GM23338 (cell line): Measurements from ENCODE around the gene GAB1. TPM values are rescaled to one million over a fixed set of nuclear protein-coding genes. Genes with fewer than 3 reads are reported as not detected.

Experiments used
- ATAC-seq: fragments of 200-7000 bp; cut with Tn5 transposase; 3 replicates; pipeline ENCODE4 v1.9.1; 2020
- DNase-seq: peaks from one replicate; pipeline ENCODE4 v3.0.0-alpha.2; 2015; ENCODE audit warnings: low spot score
- H2AFZ ChIP-seq: fragments of 200-600 bp; sonication (generic); 2 replicates; pipeline ENCODE4 v1.8.0; 2016; ENCODE audit warnings: antibody characterized with exemption, mild to moderate bottlenecking, moderate library complexity
- H3F3A ChIP-seq: fragments of 200-600 bp; sonication (generic); replicated peaks from 2 replicates; pipeline ENCODE4 v1.8.0; 2017; ENCODE audit warnings: antibody characterized with exemption, mixed run types, low read depth
- H3K27ac ChIP-seq: fragments of 200-600 bp; sonication (generic); 2 replicates; pipeline ENCODE4 v1.6.1; 2016; ENCODE audit warnings: low read depth
- H3K27me3 ChIP-seq: fragments of 200-600 bp; sonication (generic); 2 replicates; pipeline ENCODE4 v1.8.0; 2016; ENCODE audit warnings: mild to moderate bottlenecking, mixed run types, moderate library complexity; ENCODE audit not compliant: insufficient read depth
- H3K36me3 ChIP-seq: fragments of 200-600 bp; sonication (generic); 2 replicates; pipeline ENCODE4 v1.8.0; 2016; ENCODE audit warnings: mild to moderate bottlenecking; ENCODE audit not compliant: insufficient read depth
- H3K4me1 ChIP-seq: fragments of 200-600 bp; sonication (generic); 2 replicates; pipeline ENCODE4 v1.8.0; 2016; ENCODE audit warnings: mild to moderate bottlenecking, moderate library complexity; ENCODE audit not compliant: insufficient read depth
- H3K4me2 ChIP-seq: fragments of 200-600 bp; sonication (generic); 2 replicates; pipeline ENCODE4 v1.7.1; 2017; ENCODE audit warnings: mixed run types
- H3K4me3 ChIP-seq: fragments of 200-600 bp; sonication (generic); 2 replicates; pipeline ENCODE4 v1.6.1; 2016; ENCODE audit warnings: mixed run types
- H3K79me2 ChIP-seq: fragments of 200-600 bp; sonication (generic); replicated peaks from 2 replicates; pipeline ENCODE4 v1.8.0; 2017; ENCODE audit warnings: mild to moderate bottlenecking; ENCODE audit not compliant: insufficient read depth
- H3K9me2 ChIP-seq: fragments of 200-600 bp; sonication (generic); 2 replicates; pipeline ENCODE4 v1.8.0; 2017; ENCODE audit not compliant: insufficient read depth
- H4K20me1 ChIP-seq: fragments of 200-600 bp; sonication (generic); replicated peaks from 2 replicates; pipeline ENCODE4 v1.8.0; 2017; ENCODE audit warnings: mild to moderate bottlenecking; ENCODE audit not compliant: insufficient read depth
- H3K27ac Mint-ChIP-seq: 2 replicates; pipeline ENCODE4 v1.8.0; 2020; ENCODE audit warnings: inconsistent platforms, mild to moderate bottlenecking, moderate library complexity, mixed read lengths
- H3K27me3 Mint-ChIP-seq: 3 replicates; pipeline ENCODE4 v1.8.0; 2022; ENCODE audit warnings: low read depth, mild to moderate bottlenecking, moderate library complexity, mixed read lengths, inconsistent platforms; ENCODE audit not compliant: insufficient read depth, poor library complexity
- H3K36me3 Mint-ChIP-seq: 3 replicates; pipeline ENCODE4 v1.8.0; 2021; ENCODE audit warnings: low read depth, mild to moderate bottlenecking, inconsistent platforms, moderate library complexity, mixed read lengths
- H3K4me1 Mint-ChIP-seq: 3 replicates; pipeline ENCODE4 v1.8.0; 2020; ENCODE audit warnings: mild to moderate bottlenecking, inconsistent platforms, mixed read lengths
- H3K4me3 Mint-ChIP-seq: 3 replicates; pipeline ENCODE4 v1.8.0; 2021; ENCODE audit warnings: moderate library complexity, mild to moderate bottlenecking, inconsistent platforms, mixed read lengths
- H3K9me3 Mint-ChIP-seq: 3 replicates; pipeline ENCODE4 v1.8.0; 2020; ENCODE audit warnings: moderate library complexity, mild to moderate bottlenecking, inconsistent platforms, mixed read lengths
- CREB1 ChIP-seq: fragments of 250-450 bp; sonication (Bioruptor Pico); IDR thresholded peaks from 2 replicates; pipeline ENCODE4 v1.5.0; 2020; ENCODE audit warnings: low read depth, mild to moderate bottlenecking, moderate library complexity
- CTCF ChIP-seq, 2 experiments: fragments of 200-600 bp in 1 of 2; sonication (generic) in 1 of 2; conservative IDR thresholded peaks; 2 replicates each; pipeline versions ENCODE4 v1.5.1 to v1.6.1; 2016 to 2017; ENCODE audit warnings: antibody characterized with exemption in 2 of 2, low read depth in 2 of 2, mild to moderate bottlenecking in 2 of 2, moderate library complexity in 1 of 2
- ETS1 ChIP-seq: IDR thresholded peaks from 2 replicates; pipeline ENCODE4 v1.6.1; 2016; ENCODE audit warnings: antibody characterized with exemption
- EZH2 ChIP-seq: fragments of 200-600 bp; sonication (generic); IDR thresholded peaks from one replicate; pipeline ENCODE4 v1.8.0; 2017; ENCODE audit warnings: antibody characterized with exemption, mild to moderate bottlenecking, low read depth; ENCODE audit not compliant: unreplicated experiment
- EZH2phosphoT487 ChIP-seq: fragments of 200-600 bp; sonication (generic); IDR thresholded peaks from one replicate; pipeline ENCODE4 v1.8.1; 2018; ENCODE audit warnings: antibody characterized with exemption; ENCODE audit not compliant: unreplicated experiment
- JUNB ChIP-seq: IDR thresholded peaks from one replicate; pipeline ENCODE4 v1.6.1; 2016; ENCODE audit warnings: antibody characterized with exemption; ENCODE audit not compliant: unreplicated experiment
- NANOG ChIP-seq: IDR thresholded peaks from 2 replicates; pipeline ENCODE4 v1.6.1; 2016; ENCODE audit warnings: antibody characterized with exemption, borderline replicate concordance
- POLR2AphosphoS5 ChIP-seq: IDR thresholded peaks from 2 replicates; pipeline ENCODE4 v1.6.1; 2016; ENCODE audit warnings: antibody characterized with exemption, low read depth
- REST ChIP-seq: IDR thresholded peaks from one replicate; pipeline ENCODE4 v1.6.1; 2018; ENCODE audit warnings: antibody characterized with exemption; ENCODE audit not compliant: unreplicated experiment
- STAT1 ChIP-seq: IDR thresholded peaks from one replicate; pipeline ENCODE4 v1.6.1; 2016; ENCODE audit warnings: antibody characterized with exemption; ENCODE audit not compliant: unreplicated experiment
- ZNF114 ChIP-seq: fragments of 250-450 bp; sonication (Bioruptor Pico); IDR thresholded peaks from 2 replicates; pipeline ENCODE4 v1.5.0; 2020; ENCODE audit warnings: mild to moderate bottlenecking, moderate library complexity
- ZNF331 ChIP-seq: fragments of 250-450 bp; sonication (Bioruptor Pico); IDR thresholded peaks from 2 replicates; pipeline ENCODE4 v1.5.0; 2020; ENCODE audit warnings: low read depth, mild to moderate bottlenecking, moderate library complexity
- polyA plus RNA-seq: library from polyadenylated mRNA; unstranded; fragments of >200 nt; fragmentation: Nextera tagmentation; extraction: Ambion mirVana; gene quantifications from 2 replicates; pipeline ENCODE4 v1.2.1, GENCODE V29; 2016
- total RNA-seq: library from RNA; depleted of rRNA; stranded (reverse); fragments of >200 nt; shearing (Covaris generic); gene quantifications from 2 replicates; pipeline ENCODE4 v1.2.3, GENCODE V29; 2014
- TF ChIP-seq, protein P1 (sequence below): fragments of 250-450 bp; sonication (Bioruptor Pico); IDR thresholded peaks from 2 replicates; pipeline ENCODE4 v1.5.0; 2020; ENCODE audit warnings: mild to moderate bottlenecking, moderate library complexity

Gene GAB1
- total and polyA plus RNA-seq, 2 experiments from 2014 or later = 4.0 to 18.4 TPM

DNA sequence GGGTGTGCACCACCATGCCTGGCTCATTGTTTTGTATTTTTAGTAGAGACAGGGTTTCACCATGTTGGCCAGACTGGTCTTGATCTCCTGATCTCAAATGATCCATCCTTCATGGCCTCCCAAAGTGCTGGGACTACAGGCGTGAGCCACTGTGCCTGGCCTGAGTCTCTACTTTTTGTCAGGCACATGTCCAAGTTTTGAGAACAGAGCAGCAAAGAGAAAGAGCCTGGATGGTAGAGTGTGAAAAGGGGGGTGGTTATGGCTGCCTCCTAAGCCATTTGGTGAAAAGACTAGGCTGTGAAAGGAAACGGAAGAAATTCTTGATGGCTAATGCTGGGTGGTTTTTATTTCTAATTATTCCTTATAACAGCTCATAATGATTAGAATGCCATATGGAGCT, 63.4 kb downstream of the GAB1 start:
- H3K4me3 Mint-ChIP-seq = no peak overlapping the region
- H4K20me1 ChIP-seq = no peaks in the 10 kb centered on the region
- no peaks in the 10 kb centered on the region for H3K36me3 ChIP-seq
- H3K4me2 ChIP-seq = no peak overlapping the region
- H3K4me1 ChIP-seq = peaks cover 23% of the 10 kb centered on the region
- H3K4me1 Mint-ChIP-seq = peaks cover 45% of the 10 kb centered on the region
- H3K27me3 Mint-ChIP-seq = no peaks in the 10 kb centered on the region
- no peak overlapping the region for H3K27ac ChIP-seq
- H2AFZ ChIP-seq = no peak overlapping the region
- H3K9me3 Mint-ChIP-seq = no peaks in the 10 kb centered on the region
- H3K27ac Mint-ChIP-seq = no peak overlapping the region
- no peaks in the 10 kb centered on the region for H3K9me2 ChIP-seq
- H3K36me3 Mint-ChIP-seq = no peaks in the 10 kb centered on the region
- no peaks in the 10 kb centered on the region for H3F3A ChIP-seq
- TF ChIP-seq EZH2phosphoT487 = no peak
- no peak for TF ChIP-seq CTCF (conservative IDR thresholded peaks at IDR 0.05; ENCODE audit: low read depth in 2 of 2)
- no peak for TF ChIP-seq EZH2
- no peak for TF ChIP-seq ZNF331
- no peak for TF ChIP-seq STAT1
- no peak for TF ChIP-seq ETS1
- TF ChIP-seq ZNF114 (CRISPR knock-in tag) = no peak
- TF ChIP-seq REST = no peak
- TF ChIP-seq NANOG = no peak
- TF ChIP-seq, protein P1, sequence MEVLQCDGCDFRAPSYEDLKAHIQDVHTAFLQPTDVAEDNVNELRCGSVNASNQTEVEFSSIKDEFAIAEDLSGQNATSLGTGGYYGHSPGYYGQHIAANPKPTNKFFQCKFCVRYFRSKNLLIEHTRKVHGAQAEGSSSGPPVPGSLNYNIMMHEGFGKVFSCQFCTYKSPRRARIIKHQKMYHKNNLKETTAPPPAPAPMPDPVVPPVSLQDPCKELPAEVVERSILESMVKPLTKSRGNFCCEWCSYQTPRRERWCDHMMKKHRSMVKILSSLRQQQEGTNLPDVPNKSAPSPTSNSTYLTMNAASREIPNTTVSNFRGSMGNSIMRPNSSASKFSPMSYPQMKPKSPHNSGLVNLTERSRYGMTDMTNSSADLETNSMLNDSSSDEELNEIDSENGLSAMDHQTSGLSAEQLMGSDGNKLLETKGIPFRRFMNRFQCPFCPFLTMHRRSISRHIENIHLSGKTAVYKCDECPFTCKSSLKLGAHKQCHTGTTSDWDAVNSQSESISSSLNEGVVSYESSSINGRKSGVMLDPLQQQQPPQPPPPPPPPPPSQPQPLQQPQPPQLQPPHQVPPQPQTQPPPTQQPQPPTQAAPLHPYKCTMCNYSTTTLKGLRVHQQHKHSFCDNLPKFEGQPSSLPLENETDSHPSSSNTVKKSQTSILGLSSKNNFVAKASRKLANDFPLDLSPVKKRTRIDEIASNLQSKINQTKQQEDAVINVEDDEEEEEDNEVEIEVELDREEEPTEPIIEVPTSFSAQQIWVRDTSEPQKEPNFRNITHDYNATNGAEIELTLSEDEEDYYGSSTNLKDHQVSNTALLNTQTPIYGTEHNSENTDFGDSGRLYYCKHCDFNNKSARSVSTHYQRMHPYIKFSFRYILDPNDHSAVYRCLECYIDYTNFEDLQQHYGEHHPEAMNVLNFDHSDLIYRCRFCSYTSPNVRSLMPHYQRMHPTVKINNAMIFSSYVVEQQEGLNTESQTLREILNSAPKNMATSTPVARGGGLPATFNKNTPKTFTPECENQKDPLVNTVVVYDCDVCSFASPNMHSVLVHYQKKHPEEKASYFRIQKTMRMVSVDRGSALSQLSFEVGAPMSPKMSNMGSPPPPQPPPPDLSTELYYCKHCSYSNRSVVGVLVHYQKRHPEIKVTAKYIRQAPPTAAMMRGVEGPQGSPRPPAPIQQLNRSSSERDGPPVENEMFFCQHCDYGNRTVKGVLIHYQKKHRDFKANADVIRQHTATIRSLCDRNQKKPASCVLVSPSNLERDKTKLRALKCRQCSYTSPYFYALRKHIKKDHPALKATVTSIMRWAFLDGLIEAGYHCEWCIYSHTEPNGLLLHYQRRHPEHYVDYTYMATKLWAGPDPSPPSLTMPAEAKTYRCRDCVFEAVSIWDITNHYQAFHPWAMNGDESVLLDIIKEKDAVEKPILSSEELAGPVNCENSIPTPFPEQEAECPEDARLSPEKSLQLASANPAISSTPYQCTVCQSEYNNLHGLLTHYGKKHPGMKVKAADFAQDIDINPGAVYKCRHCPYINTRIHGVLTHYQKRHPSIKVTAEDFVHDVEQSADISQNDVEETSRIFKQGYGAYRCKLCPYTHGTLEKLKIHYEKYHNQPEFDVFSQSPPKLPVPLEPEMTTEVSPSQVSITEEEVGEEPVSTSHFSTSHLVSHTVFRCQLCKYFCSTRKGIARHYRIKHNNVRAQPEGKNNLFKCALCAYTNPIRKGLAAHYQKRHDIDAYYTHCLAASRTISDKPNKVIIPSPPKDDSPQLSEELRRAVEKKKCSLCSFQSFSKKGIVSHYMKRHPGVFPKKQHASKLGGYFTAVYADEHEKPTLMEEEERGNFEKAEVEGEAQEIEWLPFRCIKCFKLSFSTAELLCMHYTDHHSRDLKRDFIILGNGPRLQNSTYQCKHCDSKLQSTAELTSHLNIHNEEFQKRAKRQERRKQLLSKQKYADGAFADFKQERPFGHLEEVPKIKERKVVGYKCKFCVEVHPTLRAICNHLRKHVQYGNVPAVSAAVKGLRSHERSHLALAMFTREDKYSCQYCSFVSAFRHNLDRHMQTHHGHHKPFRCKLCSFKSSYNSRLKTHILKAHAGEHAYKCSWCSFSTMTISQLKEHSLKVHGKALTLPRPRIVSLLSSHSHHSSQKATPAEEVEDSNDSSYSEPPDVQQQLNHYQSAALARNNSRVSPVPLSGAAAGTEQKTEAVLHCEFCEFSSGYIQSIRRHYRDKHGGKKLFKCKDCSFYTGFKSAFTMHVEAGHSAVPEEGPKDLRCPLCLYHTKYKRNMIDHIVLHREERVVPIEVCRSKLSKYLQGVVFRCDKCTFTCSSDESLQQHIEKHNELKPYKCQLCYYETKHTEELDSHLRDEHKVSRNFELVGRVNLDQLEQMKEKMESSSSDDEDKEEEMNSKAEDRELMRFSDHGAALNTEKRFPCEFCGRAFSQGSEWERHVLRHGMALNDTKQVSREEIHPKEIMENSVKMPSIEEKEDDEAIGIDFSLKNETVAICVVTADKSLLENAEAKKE (CRISPR knock-in tag) = no peak
- TF ChIP-seq POLR2AphosphoS5 = no peak
- TF ChIP-seq JUNB = no peak
- no peak for TF ChIP-seq CREB1 (CRISPR knock-in tag)
- H3K79me2 ChIP-seq = peaks cover 4% of the 10 kb centered on the region; the same call in 1 of the 2 replicates
- no peak overlapping the region for H3K4me3 ChIP-seq
- DNase-seq (no peak), ATAC-seq (no peak)
- H3K27me3 ChIP-seq = no peaks in the 10 kb centered on the region
